K562 (cell line): Measurements from ENCODE around the gene ZNF487. TPM values are rescaled to one million over a fixed set of nuclear protein-coding genes. Genes with fewer than 3 reads are reported as not detected.
A peak's percentile ranks its signal among the peaks of the same experiment; 100 is the strongest.

Experiments used
- FOXK1 ChIP-seq: sonication (generic); formaldehyde crosslinking; IDR thresholded peaks from 2 replicates; pipeline ENCODE4 v1.8.0; 2022; ENCODE audit warnings: missing genetic modification reagents, mild to moderate bottlenecking, borderline replicate concordance
- KAT7 ChIP-seq: sonication (generic); formaldehyde crosslinking; IDR thresholded peaks from 2 replicates; pipeline ENCODE4 v1.8.0; 2022; ENCODE audit warnings: missing genetic modification reagents, mild to moderate bottlenecking, borderline replicate concordance
- KAT8 ChIP-seq: fragments of 450-650 bp; IDR thresholded peaks from 2 replicates; pipeline ENCODE4 v1.6.1; 2016; ENCODE audit warnings: low read depth, mild to moderate bottlenecking
- KDM2B ChIP-seq: fragments of 250-450 bp; sonication (Bioruptor Pico); IDR thresholded peaks from 2 replicates; pipeline ENCODE4 v1.8.0; 2021; ENCODE audit warnings: mild to moderate bottlenecking, moderate library complexity
- POLR3A ChIP-seq: IDR thresholded peaks from 2 replicates; pipeline ENCODE4 v1.6.1; 2011; ENCODE audit warnings: borderline replicate concordance, mild to moderate bottlenecking, moderate library complexity; ENCODE audit not compliant: insufficient read length, insufficient read depth; ENCODE audit errors: extremely low read depth
- SIRT6 ChIP-seq: IDR thresholded peaks from one replicate; pipeline ENCODE4 v1.6.1; 2012; ENCODE audit warnings: low read depth, mild to moderate bottlenecking, control low read depth, inconsistent platforms, low read length, moderate library complexity
- SMARCC2 ChIP-seq: fragments of 450-650 bp; IDR thresholded peaks from 2 replicates; pipeline ENCODE4 v1.6.1; 2017; ENCODE audit warnings: antibody characterized with exemption, moderate library complexity, mild to moderate bottlenecking, low read depth
- SRF ChIP-seq, 2 experiments: fragments of 250-450, 450-650 bp in 1 of 2; sonication (Bioruptor Pico) in 1 of 2; sonication (generic) in 1 of 2; formaldehyde crosslinking; IDR thresholded peaks; 2 replicates each; pipeline versions ENCODE4 v1.5.0 to v1.5.1; 2020 to 2022; ENCODE audit warnings: mild to moderate bottlenecking in 1 of 2, missing genetic modification reagents in 1 of 2
- TAL1 ChIP-seq: fragments of 450-650 bp; IDR thresholded peaks from 2 replicates; pipeline ENCODE4 v1.6.1; 2016; ENCODE audit warnings: mild to moderate bottlenecking
- TGIF2 ChIP-seq: sonication (generic); formaldehyde crosslinking; IDR thresholded peaks from 2 replicates; pipeline ENCODE4 v1.8.1; 2022; ENCODE audit warnings: mild to moderate bottlenecking, missing genetic modification reagents, moderate library complexity
- UBTF ChIP-seq, 2 experiments: IDR thresholded peaks; 2 replicates each; pipeline ENCODE4 v1.6.1; 2012; ENCODE audit warnings: improper control_type of control experiment in 2 of 2, low read depth in 2 of 2, low read length in 2 of 2, borderline replicate concordance in 1 of 2
- XRCC3 ChIP-seq: fragments of 450-650 bp; IDR thresholded peaks from 2 replicates; pipeline ENCODE4 v1.6.1; 2017; ENCODE audit warnings: mild to moderate bottlenecking, moderate library complexity
- ZNF316 ChIP-seq: fragments of 450-650 bp; IDR thresholded peaks from 2 replicates; pipeline ENCODE4 v1.6.1; 2016
- ZNF408 ChIP-seq: fragments of 250-450 bp; sonication (Bioruptor Pico); IDR thresholded peaks from 2 replicates; pipeline ENCODE4 v1.4.0; 2020; ENCODE audit warnings: low read depth, mild to moderate bottlenecking, moderate library complexity
- ZNF57 ChIP-seq: fragments of 450-650 bp; formaldehyde crosslinking; IDR thresholded peaks from 2 replicates; pipeline ENCODE4 v1.4.0; 2020; ENCODE audit warnings: mild to moderate bottlenecking, moderate library complexity
- ZNF696 ChIP-seq: fragments of 250-450 bp; sonication (Bioruptor Pico); conservative IDR thresholded peaks from 2 replicates; pipeline ENCODE4 v1.4.0; 2020; ENCODE audit warnings: mild to moderate bottlenecking, moderate library complexity
- ZNF77 ChIP-seq: fragments of 250-450 bp; sonication (Bioruptor Pico); IDR thresholded peaks from 2 replicates; pipeline ENCODE4 v1.5.0; 2020
- ZNF79 ChIP-seq: fragments of 250-450 bp; sonication (Bioruptor Pico); IDR thresholded peaks from 2 replicates; pipeline ENCODE4 v1.4.0; 2020; ENCODE audit warnings: low read depth, mild to moderate bottlenecking, moderate library complexity
- polyA plus RNA-seq, 8 experiments: library from polyadenylated mRNA; depleted of rRNA in 4 of 8; stranded (reverse) in 5 of 8; unstranded in 3 of 8; fragments of >200 nt; fragmentation: Nextera tagmentation in 2 of 8; fragmentation: Illumina TruSeq in 1 of 8; extraction: Ambion mirVana in 2 of 8; extraction: Trizol in 1 of 8; gene quantifications; 2 replicates each; pipeline versions ENCODE4 v1.2.1 to v1.2.3, GENCODE V29; 2011 to 2014; ENCODE audit warnings: inconsistent platforms in 1 of 8, missing spikeins in 1 of 8
- total RNA-seq, 7 experiments: library from RNA; depleted of rRNA in 6 of 7; stranded (reverse); fragments of >200 nt in 6 of 7; fragmentation: Illumina TruSeq in 2 of 7; extraction: Trizol in 2 of 7; gene quantifications; 2 replicates each; pipeline versions ENCODE4 v1.2.1 to v1.2.3, GENCODE V29; 2011 to 2021; ENCODE audit warnings: low replicate concordance in 1 of 7
- TF ChIP-seq, protein P1 (sequence below): fragments of 250-450 bp; sonication (Bioruptor Pico); IDR thresholded peaks from 2 replicates; pipeline ENCODE4 v1.4.0; 2020; ENCODE audit warnings: mild to moderate bottlenecking
- TF ChIP-seq, protein P2 (sequence below): fragments of 450-650 bp; IDR thresholded peaks from 2 replicates; pipeline ENCODE4 v1.6.1; 2018; ENCODE audit not compliant: partially characterized antibody

Gene ZNF487
- total and polyA plus RNA-seq, 9 of the 15 experiments (the other 6 are each of a cell fraction or from before 2014, with no cell fraction given), result 1.9 to 6.5 (median 4.2) TPM

DNA sequence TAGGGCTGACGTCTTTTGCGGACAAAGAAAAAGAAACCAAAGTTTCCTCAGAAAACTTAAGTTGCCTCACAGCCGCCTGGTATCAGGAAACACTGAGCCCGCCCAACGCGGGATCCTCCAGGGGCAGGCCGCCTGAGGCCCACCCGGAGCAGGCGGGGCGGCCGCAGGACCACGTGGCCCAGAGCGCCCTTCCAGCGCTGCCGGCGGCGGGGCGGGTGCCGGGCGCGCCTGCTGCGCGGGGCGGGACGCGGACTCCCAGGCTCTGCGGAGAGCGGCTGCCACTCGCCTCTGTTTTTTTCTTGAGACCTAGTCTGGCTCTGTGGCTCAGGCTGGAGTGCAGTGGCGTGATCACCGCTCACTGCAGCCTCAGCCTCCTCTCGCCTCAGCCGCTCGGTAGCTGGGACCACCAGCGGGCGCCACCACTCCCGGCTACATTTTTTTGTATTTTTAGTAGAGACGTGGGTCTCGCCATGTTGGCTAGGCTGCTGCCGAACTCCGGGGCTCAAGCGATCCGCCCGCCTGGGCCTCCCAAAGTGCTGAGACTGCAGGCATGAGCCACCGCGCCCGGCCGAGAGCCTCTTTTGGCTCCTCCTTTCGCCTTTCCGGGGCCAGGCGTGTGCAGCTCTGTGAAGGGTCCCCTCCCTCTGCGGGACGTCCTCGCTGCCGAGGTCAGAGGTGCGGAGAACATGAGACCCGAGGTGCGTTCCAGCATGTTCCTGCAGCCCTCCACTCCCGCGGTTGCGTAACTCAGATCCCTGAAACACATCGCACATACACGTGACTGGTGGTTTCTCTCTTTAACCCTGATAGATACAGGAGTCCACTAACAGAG, 16.3 kb upstream of the ZNF487 start (continued):
- TF ChIP-seq SMARCC2, result no peak
- TF ChIP-seq ZNF77, result no peak
- TF ChIP-seq TAL1, result peak; percentile 34
- TF ChIP-seq ZNF696 (CRISPR knock-in tag), result no peak
- TF ChIP-seq SRF (CRISPR knock-in tag; IDR thresholded peaks at IDR 0.05), result 0 out of 4 replicates have a peak, but pooled peaks of 1 of the 2 experiments have one; percentile 3
- TF ChIP-seq ZNF408 (CRISPR knock-in tag), result no peak
- TF ChIP-seq KAT7 (CRISPR knock-in tag), result no peak
- TF ChIP-seq, protein P1, sequence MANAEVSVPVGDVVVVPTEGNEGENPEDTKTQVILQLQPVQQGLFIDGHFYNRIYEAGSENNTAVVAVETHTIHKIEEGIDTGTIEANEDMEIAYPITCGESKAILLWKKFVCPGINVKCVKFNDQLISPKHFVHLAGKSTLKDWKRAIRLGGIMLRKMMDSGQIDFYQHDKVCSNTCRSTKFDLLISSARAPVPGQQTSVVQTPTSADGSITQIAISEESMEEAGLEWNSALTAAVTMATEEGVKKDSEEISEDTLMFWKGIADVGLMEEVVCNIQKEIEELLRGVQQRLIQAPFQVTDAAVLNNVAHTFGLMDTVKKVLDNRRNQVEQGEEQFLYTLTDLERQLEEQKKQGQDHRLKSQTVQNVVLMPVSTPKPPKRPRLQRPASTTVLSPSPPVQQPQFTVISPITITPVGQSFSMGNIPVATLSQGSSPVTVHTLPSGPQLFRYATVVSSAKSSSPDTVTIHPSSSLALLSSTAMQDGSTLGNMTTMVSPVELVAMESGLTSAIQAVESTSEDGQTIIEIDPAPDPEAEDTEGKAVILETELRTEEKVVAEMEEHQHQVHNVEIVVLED (CRISPR knock-in tag), result peak; percentile 58; the same call in 1 of the 2 replicates
- TF ChIP-seq ZNF79 (CRISPR knock-in tag), result no peak
- no peak for TF ChIP-seq KDM2B
- no peak for TF ChIP-seq TGIF2 (CRISPR knock-in tag)
- TF ChIP-seq FOXK1 (CRISPR knock-in tag), result no peak
- no peak for TF ChIP-seq POLR3A
- no peak for TF ChIP-seq ZNF57 (CRISPR knock-in tag)
- no peak for TF ChIP-seq KAT8
- TF ChIP-seq UBTF (IDR thresholded peaks at IDR 0.05; ENCODE audit: borderline replicate concordance in 1 of 2, low read depth in 2 of 2, low read length in 2 of 2), result peak in 1 of 2 experiments; percentile 74; a peak in 2 of 4 replicates
- TF ChIP-seq ZNF316, result peak; percentile 70
- no peak for TF ChIP-seq SIRT6
- no peak for TF ChIP-seq XRCC3
- TF ChIP-seq, protein P2, sequence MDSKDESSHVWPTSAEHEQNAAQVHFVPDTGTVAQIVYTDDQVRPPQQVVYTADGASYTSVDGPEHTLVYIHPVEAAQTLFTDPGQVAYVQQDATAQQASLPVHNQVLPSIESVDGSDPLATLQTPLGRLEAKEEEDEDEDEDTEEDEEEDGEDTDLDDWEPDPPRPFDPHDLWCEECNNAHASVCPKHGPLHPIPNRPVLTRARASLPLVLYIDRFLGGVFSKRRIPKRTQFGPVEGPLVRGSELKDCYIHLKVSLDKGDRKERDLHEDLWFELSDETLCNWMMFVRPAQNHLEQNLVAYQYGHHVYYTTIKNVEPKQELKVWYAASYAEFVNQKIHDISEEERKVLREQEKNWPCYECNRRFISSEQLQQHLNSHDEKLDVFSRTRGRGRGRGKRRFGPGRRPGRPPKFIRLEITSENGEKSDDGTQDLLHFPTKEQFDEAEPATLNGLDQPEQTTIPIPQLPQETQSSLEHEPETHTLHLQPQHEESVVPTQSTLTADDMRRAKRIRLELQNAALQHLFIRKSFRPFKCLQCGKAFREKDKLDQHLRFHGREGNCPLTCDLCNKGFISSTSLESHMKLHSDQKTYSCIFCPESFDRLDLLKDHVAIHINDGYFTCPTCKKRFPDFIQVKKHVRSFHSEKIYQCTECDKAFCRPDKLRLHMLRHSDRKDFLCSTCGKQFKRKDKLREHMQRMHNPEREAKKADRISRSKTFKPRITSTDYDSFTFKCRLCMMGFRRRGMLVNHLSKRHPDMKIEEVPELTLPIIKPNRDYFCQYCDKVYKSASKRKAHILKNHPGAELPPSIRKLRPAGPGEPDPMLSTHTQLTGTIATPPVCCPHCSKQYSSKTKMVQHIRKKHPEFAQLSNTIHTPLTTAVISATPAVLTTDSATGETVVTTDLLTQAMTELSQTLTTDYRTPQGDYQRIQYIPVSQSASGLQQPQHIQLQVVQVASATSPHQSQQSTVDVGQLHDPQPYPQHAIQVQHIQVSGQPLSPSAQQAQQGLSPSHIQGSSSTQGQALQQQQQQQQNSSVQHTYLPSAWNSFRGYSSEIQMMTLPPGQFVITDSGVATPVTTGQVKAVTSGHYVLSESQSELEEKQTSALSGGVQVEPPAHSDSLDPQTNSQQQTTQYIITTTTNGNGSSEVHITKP, result peak; percentile 57
